ENCODE data around the gene NKAIN4. TPM values are rescaled to one million over a fixed set of nuclear protein-coding genes. Genes with fewer than 3 reads are reported as not detected.

Gene NKAIN4
- total and polyA plus RNA-seq, 8 donors, result 1.1 to 18.1 (median 7.8) TPM; not detected in 1

GRCh38 chr20:63260521-63260920, 6.3 kb upstream of the NKAIN4 start:
- no peak for DNase-seq
- Histone ChIP-seq H3K27me3 (peaks cover 12 to 94% of the 10 kb centered on the region in 2 donors), H3K4me3 (no peak overlapping the region), H3K27ac (no peak overlapping the region), H3K9me3 (no peaks in the 10 kb centered on the region), H3K36me3 (no peaks in the 10 kb centered on the region), H3K4me1 (no peaks in the 10 kb centered on the region)
- no peak for ATAC-seq
- TF ChIP-seq CTCF (IDR thresholded peaks at IDR 0.05), result no peak
- intact Hi-C loops (cut with DNase I), result no loop called here

- H3K27ac ChIP-seq, result no peak overlapping the region
- no peak for TF ChIP-seq CTCF (IDR thresholded peaks at IDR 0.05)
- no peaks in the 10 kb centered on the region for H3K4me1 ChIP-seq
- H3K36me3 ChIP-seq, result no peaks in the 10 kb centered on the region
- no peak for ATAC-seq
- DNase-seq, result no peak
- no peak overlapping the region for H3K4me3 ChIP-seq
- peaks cover 18 to 94% of the 10 kb centered on the region in 2 donors for H3K27me3 ChIP-seq
- no peaks in the 10 kb centered on the region for H3K9me3 ChIP-seq
- intact Hi-C loops (cut with DNase I), result no loop called here
Measured at GRCh38 chr20:63259734-63260460, 5.6 kb upstream of the NKAIN4 start.

GRCh38 chr20:63258781-63259180, 4.5 kb upstream of the NKAIN4 start:
- H3K27ac ChIP-seq, result no peak overlapping the region

GRCh38 chr20:63257629-63258028, 3.4 kb upstream of the NKAIN4 start:
- intact Hi-C loops (cut with DNase I), result no loop called here
- Histone ChIP-seq H3K27me3 (peaks cover 37 to 94% of the 10 kb centered on the region in 2 donors), H3K4me3 (no peak overlapping the region), H3K36me3 (no peaks in the 10 kb centered on the region), H3K9me3 (no peaks in the 10 kb centered on the region), H3K27ac (no peak overlapping the region), H3K4me1 (peaks cover 0 to 11% of the 10 kb centered on the region in 2 donors)
- DNase-seq, result no peak
- ATAC-seq, result no peak
- TF ChIP-seq CTCF (IDR thresholded peaks at IDR 0.05), result no peak

More at GRCh38 chr20:63258781-63259180, 4.5 kb upstream of the NKAIN4 start:
- ATAC-seq (no peak), DNase-seq (peak in 2 of 4 donors; percentile 59 to 89)
- Histone ChIP-seq H3K36me3 (no peaks in the 10 kb centered on the region), H3K27me3 (peaks cover 29 to 94% of the 10 kb centered on the region in 2 donors), H3K4me1 (peaks cover 0 to 4% of the 10 kb centered on the region in 2 donors), H3K9me3 (no peaks in the 10 kb centered on the region), H3K4me3 (no peak overlapping the region)
- intact Hi-C loops (cut with DNase I), result no loop called here
- TF ChIP-seq CTCF (IDR thresholded peaks at IDR 0.05), result no peak

- H3K4me1 ChIP-seq, result peaks cover 0 to 11% of the 10 kb centered on the region in 2 donors
- no peak for ATAC-seq
- intact Hi-C loops (cut with DNase I), result no loop called here
- peaks cover 44 to 94% of the 10 kb centered on the region in 2 donors for H3K27me3 ChIP-seq
- no peaks in the 10 kb centered on the region for H3K9me3 ChIP-seq
- no peak for DNase-seq
- no peak overlapping the region for H3K4me3 ChIP-seq
- H3K27ac ChIP-seq, result no peak overlapping the region
- no peaks in the 10 kb centered on the region for H3K36me3 ChIP-seq
- no peak for TF ChIP-seq CTCF (IDR thresholded peaks at IDR 0.05)
Measured at GRCh38 chr20:63256954-63257353, 2.7 kb upstream of the NKAIN4 start.
